Left renal pelvis (tissue), 4 donors: Measurements from ENCODE around the gene LLGL2. TPM values are rescaled to one million over a fixed set of nuclear protein-coding genes. Genes with fewer than 3 reads are reported as not detected.
"Not testable (repeated sequence)": the region's sequence is repeated elsewhere in the genome, so short reads cannot be mapped to it uniquely, and the experiment has no call there.

Experiments
- DNase-seq, 4 donors: peaks; one replicate each; pipeline ENCODE4 v3.0.0-alpha.2; 2013; ENCODE audit warnings: low read depth in 4 of 4, low spot score in 3 of 4
- polyA plus RNA-seq, 4 donors: library from polyadenylated mRNA; unstranded; fragments of 120-200 nt; gene quantifications; one replicate each; pipeline ENCODE4 v1.2.1, GENCODE V29; 2013; ENCODE audit not compliant: insufficient read length in 4 of 4

Gene LLGL2, protein sequence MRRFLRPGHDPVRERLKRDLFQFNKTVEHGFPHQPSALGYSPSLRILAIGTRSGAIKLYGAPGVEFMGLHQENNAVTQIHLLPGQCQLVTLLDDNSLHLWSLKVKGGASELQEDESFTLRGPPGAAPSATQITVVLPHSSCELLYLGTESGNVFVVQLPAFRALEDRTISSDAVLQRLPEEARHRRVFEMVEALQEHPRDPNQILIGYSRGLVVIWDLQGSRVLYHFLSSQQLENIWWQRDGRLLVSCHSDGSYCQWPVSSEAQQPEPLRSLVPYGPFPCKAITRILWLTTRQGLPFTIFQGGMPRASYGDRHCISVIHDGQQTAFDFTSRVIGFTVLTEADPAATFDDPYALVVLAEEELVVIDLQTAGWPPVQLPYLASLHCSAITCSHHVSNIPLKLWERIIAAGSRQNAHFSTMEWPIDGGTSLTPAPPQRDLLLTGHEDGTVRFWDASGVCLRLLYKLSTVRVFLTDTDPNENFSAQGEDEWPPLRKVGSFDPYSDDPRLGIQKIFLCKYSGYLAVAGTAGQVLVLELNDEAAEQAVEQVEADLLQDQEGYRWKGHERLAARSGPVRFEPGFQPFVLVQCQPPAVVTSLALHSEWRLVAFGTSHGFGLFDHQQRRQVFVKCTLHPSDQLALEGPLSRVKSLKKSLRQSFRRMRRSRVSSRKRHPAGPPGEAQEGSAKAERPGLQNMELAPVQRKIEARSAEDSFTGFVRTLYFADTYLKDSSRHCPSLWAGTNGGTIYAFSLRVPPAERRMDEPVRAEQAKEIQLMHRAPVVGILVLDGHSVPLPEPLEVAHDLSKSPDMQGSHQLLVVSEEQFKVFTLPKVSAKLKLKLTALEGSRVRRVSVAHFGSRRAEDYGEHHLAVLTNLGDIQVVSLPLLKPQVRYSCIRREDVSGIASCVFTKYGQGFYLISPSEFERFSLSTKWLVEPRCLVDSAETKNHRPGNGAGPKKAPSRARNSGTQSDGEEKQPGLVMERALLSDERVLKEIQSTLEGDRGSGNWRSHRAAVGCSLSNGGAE
- polyA plus RNA-seq = 100 to 1,000 TPM in 1 of 4 donors, 10 to 100 TPM in 2, 1 to 10 TPM in 1; 5.3 to 103 (median 49.8) TPM

DNA sequence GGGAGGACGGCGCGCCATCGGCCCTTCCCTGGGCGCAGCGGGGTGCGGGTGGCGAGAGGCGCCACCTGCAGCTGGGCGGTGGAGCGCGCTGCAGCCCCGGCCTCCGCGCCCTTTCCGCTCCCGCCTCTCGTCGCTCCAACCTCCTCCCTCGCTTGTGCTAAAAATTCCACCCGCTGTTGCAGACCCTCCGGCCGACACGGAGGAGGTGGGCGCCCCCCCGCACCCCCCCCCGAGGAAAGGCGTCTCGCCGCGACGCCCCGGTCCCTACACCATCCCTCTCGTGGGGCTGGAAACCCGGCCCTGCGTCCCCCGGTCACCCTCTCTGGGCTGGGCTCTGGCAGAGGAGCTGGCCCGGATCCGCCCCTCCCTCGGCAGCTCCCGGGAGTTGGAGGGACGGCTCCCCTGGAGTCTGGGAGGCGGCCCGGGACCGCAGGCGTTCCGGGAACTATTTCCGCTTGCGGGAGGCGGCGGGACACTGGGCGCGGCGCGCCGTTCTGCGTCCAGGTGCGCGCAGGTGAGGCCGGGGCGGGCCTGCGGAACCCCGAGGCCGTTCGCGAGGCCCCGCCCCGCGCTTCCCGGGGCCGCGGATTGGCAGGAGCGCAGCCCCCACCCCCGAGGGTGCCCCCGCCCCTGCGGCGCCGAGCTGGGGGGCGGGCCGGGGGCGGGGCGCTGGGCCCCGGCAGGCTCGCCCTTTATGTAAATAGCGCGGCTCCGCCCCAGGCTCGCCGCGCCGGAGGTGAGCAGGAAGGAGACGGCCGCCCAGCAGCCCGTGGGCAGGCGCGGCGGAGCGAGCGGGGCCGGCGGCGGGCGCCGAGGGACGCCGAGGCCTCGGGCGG lies at the start of gene LLGL2:
TSS of gene LLGL2 (plus strand) at position 728 of the 836 bp plus-strand sequence. CDS start 17,730 bp downstream, outside the sequence.
- DNase-seq = peak in 3 of 4 donors; percentile 74 to 80 (median 80)

DNA sequence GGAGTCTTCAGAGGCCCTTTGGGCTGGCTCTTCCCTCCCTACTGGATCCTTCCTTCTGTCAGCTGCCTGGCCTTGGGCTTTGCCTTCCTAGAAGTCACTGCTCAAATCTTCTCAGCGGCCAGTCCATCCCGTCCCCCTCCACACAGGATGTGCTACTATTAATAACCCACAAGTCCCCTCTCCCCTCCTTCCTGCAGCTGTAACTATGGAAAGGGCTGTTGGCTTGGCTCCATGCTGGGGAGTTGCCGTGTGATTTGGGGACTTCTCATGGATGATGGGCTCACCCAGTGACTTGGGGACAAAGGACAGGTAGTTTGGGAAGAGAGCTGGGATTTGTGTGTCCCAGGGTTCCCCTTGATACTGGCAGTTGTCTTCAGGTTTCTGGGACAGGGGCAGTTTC lies 49.6 kb upstream of the LLGL2 start:
- no peak for DNase-seq

DNA sequence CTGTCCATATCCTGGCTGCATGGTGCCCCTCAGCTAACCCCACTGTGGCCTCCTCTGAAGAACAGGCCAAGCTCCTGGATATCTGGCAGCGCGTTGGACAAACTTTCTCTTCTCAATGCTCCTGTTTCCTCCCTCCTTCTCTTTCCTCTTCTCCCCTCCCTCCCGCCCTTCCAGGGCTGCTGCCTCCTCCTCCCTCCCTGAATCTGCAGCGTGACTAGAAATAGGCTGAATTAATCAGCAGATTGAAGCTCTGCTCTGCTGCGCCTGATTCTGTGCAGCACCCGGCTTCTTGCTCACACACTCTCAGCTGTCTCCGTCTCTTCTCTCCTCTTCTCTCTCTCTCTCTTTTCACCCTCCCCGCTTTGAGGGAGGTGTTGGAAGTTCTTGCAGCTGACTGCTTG lies 49.2 kb upstream of the LLGL2 start:
- no peak for DNase-seq

DNA sequence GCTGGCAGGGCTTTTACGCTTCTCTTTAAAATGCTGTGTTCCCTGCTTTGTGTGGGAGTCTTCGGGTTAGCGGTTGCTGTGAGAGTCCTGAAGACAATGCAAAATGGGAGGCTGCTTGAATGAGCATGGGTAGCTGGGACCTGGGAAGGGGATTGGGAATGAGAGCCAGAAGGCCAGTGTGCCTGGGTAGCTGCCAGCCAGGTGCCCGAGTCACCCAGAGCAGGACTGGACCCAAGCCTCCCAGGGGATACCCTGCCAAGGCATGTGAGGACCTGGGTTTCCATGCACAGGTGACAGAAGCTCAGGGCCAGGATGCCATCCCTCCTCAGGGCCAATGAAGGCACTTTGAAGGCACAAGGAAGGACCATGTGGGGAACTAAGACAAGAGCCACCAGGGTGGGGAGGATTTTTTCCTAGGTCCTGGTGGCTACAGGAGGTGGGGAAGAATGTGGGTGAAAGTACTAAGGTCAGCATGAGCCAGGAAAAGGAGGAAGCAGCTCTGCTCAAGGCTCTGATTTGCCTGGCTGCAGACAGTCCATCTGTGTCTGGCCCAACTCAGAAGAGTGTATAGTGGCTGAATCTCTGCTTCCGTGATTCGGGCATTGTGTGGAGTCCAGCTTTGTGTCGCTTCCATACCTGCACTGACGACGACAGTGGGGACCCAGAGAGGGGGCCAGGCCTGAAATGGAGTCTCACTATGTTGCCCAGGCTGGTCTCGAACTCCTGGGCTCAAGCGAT lies 48.6 kb upstream of the LLGL2 start:
- no peak for DNase-seq

DNA sequence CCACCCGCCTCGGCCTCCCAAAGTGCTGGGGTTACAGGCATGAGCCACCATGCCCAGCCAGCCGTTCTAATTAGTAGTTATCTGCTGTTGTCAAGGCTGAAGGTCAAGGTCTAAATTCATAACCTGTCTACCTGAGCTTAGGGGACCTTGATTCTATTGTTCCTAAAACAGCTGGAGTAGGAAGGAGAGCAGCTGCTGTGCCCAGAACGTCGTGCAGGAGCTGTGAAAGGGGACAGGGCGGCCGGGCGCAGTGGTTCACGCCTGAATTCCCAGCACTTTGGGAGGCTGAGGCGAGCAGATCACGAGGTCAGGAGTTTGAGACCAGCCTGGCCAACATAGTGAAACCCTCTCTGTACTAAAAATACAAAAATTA lies 48.0 kb upstream of the LLGL2 start:
- DNase-seq = not testable (repeated sequence)

DNA sequence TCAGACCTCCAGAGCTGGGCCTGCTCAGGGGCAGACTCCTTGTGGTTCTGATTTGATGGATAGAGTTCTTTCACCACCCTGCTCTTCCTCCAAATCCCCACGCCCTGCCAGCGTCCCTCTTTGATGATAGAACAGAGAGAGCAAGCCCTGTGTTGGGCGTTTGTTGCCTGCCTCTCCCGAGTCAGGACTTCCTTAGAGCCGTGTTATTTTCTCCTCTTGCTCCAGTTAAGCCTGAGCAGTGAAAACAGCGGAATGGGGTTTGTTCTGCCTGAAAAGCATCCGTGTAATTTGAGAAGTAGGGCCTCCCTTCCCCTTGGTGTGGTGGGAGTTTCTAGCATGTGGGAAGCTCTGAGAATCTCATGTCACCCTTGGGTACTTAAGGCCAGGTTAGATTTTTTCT lies 47.0 kb upstream of the LLGL2 start:
- no peak for DNase-seq

DNA sequence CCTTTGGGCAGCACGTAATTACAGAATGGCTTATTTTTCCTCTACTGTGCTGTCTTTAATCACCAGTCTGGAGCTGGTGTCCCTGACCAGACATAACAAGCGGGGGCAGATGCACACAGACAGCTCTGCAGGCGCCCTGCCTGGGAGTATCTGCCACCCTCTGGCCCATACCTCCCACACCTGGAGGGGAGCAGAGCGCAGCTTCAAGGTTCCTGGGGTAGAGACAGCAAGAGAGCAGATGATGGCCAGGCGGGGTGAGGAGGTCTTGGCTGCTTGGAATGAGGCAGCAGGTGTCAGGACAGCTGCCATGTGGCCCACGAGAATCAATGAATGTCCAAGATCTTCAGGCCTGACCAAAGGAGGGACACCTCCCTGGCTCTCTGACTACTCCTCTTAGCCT lies 45.2 kb upstream of the LLGL2 start:
- DNase-seq = no peak

DNA sequence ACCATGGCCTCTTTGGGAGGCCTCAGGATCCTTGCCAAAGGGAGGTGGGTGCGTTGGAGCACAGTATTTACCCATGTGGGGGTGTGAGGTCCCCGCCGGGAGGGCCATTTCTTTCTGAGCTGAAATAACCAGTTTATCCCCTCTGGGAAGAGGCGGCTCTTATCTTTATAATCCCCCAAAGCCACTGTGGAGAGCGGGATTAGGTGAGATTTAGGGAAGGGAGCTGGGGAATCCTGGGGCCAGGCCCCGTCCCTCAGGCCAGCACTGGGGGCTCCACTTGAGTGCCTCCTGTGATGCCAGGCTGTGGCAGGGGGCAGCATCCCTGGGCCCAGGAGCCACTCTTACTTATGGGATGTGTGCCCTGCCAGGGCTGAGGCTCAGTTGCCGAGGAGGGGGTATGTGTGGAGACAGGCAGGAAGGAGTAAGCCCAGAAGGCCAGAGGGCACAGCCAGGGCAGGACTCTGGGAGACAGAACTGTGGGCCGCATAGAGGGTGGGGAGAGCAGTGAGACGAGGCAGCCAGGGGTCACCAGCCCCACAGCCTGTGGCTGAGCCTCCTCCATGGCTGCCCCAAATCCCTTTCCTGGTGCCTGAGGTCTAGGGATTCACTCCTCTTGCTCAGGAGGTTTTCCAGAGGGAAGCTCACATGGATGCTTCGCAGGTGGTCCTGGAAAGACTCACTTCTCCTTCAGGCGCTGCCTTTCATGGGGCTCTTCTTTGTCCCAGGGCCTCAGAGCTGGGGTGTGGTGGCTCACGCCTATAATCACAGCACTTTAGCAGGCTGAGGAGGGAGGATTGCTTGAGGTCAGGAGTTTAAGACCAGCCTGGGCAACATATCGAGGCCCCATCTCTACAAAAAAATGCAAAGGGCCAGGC lies 44.1 kb upstream of the LLGL2 start:
- DNase-seq = no peak

DNA sequence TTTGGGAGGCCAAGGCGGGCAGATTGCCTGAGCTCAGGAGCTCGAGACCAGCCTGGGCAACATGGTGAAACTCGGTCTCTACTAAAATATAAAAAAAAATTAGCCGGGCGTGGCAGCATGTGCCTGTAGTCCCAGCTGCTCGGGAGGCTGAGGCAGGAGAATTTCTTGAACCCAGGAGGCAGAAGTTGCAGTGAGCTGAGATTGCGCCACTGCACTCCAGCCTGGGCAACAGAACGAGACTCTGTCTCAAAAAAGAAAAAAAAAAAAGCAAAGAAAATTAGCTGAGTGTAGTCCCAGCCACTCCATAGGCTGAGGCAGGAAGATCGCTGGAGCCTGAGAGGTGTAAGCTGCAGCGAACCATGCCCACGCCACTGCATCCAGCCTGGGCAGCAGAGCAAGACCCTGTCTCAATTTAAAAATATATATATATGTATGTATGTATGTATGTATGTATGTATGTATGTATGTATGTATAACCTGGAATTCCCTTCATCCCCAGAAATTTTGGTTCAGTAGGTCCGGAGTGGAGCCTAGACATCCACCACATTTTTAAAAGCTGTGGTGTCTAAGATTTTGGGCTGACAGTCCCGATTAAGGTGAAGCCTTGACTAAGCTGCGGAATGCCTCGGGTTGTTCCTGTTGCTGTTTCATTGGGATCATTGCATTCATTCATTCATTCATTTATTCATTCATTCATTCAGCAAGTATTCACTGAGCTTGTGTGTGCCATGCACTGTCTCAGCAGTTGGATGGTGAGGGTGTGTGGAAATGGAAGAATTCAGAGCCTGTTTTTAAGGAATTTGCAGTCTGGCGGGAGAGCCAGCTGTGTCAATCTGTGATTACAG lies 43.2 kb upstream of the LLGL2 start:
- no peak for DNase-seq

DNA sequence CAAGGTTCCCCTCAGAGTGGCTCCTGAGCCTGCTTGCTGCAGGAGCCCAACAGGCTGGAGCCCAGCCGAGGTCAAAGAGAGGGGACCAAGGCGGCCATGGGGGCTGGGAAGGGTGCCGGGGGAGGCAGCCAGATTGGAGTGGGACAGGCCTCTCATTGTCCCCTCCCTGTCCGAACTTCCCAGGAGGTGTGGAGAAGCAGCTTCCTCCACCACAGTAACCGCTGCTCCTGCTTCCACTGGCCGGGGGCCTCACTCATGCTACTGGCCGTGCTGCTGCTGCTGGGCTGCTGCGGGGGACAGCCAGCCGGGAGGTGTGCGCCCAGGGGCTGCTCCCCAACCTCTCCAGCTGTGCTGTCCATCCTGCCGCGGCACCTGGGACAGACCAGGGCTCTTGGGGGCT lies 39.8 kb upstream of the LLGL2 start:
- no peak for DNase-seq

DNA sequence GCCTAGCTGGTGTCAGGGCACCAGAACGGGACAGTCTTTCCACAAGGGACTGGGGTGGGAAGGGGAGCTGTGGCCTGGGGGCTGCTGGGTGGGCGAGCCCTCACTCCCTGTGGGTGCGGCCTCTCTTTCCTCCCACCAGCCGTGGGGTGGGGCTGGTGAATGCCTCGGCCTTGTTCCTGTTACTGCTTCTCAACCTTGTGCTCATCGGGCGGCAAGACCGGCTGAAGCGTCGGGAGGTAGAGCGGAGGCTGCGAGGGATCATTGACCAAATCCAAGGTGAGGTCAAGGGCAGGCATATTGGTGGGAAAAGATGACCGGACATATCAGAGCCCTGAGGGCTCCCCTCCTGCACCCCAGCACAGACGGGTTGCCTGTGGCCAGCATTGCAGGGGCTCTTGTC lies 39.3 kb upstream of the LLGL2 start:
- no peak for DNase-seq

DNA sequence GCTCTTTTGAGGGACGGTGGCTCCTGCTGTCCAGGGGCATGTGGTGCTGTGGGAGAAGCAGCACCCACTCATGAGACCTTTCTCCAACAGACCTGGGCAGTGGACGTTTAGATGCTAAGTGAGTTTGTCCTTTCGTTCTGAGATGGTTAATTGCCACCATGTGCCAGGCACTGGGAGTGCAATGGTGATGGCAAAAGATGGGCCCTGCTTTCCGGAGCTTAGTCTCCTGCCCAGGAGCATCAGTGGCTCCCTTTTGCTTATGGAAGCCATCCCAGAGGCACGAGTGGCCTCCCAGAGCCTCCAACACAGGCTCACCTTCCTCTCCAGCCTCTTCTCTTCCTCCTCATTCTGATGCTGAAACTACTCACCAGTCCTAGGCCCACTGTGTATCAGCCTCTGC lies 38.5 kb upstream of the LLGL2 start:
- DNase-seq = no peak

DNA sequence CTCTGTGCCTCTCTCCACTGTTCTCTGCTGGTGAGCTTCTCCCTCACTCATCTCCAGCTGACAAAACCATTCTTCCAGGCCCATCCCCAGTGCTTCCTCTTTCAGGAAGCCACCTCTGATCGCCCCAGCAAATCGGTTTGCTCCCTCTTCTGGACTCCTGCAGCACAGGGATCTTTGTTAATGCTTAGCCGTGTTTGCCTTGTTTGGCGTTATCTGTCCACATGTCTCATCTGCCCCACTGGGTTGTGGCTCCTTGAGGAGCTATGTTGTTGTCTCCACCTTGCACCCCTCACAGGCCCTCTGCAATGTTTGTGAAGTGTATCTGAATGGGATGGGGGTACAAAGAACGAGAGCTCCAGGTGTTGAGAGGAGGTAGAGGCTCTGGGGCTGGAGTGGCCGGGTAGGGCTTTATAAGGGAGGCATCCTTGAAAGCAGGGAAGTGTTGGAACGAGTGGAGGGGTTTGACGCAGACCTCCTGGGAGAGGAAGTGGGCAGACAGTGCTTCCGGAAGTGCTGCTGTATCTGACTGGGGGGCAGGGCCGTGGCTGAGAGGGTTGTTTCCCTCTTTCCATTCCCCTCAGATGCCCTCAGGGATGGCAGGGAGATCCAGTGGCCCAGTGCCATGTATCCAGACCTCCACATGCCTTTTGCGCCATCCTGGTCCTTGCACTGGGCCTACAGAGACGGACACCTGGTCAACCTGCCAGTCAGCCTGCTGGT lies 38.0 kb upstream of the LLGL2 start:
- DNase-seq = no peak

DNA sequence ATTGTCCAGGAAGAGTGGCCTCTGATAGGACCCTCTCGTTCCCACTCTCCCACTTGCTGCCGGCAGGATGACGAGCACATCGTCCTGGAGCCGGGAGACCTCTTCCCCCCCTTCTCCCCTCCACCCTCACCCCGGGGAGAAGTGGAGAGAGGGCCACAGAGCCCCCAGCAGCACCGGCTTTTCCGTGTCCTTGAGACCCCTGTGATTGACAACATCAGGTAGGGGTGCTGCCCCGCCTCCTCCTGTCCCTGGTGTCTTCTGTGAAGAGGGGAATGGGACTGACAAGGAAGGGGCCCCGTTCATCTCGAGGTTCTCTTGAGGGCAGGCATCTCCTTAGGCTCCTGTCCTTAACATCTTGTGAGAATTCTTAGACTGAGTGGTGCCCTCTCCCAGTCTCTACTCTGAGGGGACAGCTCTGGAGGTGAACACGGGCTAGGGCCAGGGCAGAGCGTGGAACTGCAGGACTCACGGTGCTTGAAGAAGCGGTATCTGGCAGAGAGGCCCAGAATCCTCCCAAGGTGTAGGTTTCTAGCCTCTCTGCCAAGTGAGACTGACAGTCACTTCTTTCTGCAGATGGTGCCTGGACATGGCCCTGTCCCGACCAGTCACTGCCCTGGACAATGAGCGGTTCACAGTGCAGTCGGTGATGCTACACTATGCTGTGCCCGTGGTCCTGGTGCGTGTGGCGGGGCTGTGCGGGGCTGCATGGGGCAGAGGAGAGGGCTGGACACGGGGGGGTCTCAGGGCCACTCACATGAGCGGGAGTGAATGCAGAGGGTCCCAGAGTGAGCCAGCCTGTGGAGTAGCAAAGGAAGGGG lies 36.6 kb upstream of the LLGL2 start:
- no peak for DNase-seq

DNA sequence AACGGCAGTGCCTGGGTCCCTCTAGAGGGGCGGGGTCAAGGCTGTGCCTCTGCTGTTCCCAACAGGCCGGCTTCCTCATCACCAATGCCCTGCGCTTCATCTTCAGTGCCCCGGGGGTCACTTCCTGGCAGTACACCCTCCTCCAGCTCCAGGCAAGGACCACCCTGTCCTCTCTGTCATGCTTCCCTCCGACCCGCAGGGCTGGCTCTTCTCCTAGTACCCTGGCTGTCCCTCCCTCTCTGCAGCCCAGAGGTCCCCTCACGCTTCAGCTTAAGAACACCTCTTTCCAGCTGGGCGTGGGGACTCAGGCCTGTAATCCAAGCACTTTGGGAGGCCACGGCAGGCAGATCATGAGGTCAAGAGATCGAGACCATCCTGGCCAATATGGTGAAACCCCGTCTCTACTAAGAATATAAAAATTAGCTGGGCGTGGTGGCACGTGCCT lies 36.0 kb upstream of the LLGL2 start:
- no peak for DNase-seq

DNA sequence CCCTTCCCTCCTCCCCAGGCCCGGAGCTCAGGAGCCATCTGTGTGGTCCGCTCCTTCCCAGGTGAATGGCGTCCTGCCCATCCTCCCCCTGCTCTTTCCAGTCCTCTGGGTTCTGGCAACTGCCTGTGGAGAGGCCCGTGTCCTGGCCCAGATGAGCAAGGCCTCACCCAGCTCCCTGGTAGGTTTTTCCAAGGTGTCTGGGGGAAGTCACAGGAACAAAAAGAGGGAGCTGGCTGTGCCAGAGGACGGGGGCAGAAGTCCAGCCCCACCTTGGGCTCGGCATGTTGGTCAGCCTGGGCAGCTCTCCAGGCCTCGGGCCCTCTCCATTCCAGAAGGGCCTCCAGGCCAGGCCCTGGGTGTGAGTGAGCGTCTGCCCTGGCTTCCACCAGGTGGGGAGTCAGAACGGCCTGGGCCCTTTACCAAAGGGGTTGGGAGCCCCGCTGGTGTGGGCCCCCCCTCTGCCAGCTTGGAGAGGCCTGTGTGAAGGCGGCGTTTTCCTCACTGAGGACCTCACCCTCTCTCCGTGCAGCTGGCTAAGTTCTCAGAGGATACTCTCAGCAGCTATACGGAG lies 35.2 kb upstream of the LLGL2 start:
- DNase-seq = no peak
